ENCODE data around the gene STK11. TPM values are rescaled to one million over a fixed set of nuclear protein-coding genes. Genes with fewer than 3 reads are reported as not detected.

The STK11 gene
- total and polyA plus RNA-seq, 2 experiments from 2014 or later: 122 to 180 TPM

- Histone ChIP-seq H3K4me1 (ENCODE audit: low read depth) (peaks cover 46% of the 10 kb centered on the region), H3K27me3 (no peaks in the 10 kb centered on the region), H3K4me3 (peak overlapping the region; percentile 86), H3K27ac (peak overlapping the region; percentile 99), H3K9me3 (ENCODE audit: low read depth) (no peaks in the 10 kb centered on the region), H3K36me3 (peaks cover 37% of the 10 kb centered on the region)
- peak; percentile 88 to 89 for DNase-seq (ENCODE audit: low read depth in 1 of 2, low spot score in 1 of 2)
- peak; percentile 14 for TF ChIP-seq CTCF (IDR thresholded peaks at IDR 0.05; ENCODE audit: low read depth, low read length)
These were observed 64.1 kb downstream of the STK11 start for GRCh38 chr19:1269478-1270212.

GRCh38 chr19:1270213-1270853, 64.8 kb downstream of the STK11 start:
- Histone ChIP-seq H3K4me1 (ENCODE audit: low read depth) (peaks cover 46% of the 10 kb centered on the region), H3K27me3 (no peaks in the 10 kb centered on the region), H3K36me3 (peaks cover 42% of the 10 kb centered on the region), H3K27ac (peak overlapping the region; percentile 99), H3K9me3 (ENCODE audit: low read depth) (no peaks in the 10 kb centered on the region), H3K4me3 (peak overlapping the region; percentile 86)
- TF ChIP-seq CTCF (IDR thresholded peaks at IDR 0.05; ENCODE audit: low read depth, low read length): no peak
- no peak for DNase-seq (ENCODE audit: low read depth in 1 of 2, low spot score in 1 of 2)

GRCh38 chr19:1270854-1271527, 65.4 kb downstream of the STK11 start:
- peaks cover 40% of the 10 kb centered on the region for H3K4me1 ChIP-seq (ENCODE audit: low read depth)
- peak overlapping the region; percentile 99 for H3K27ac ChIP-seq
- peaks cover 42% of the 10 kb centered on the region for H3K36me3 ChIP-seq
- no peak for DNase-seq (ENCODE audit: low read depth in 1 of 2, low spot score in 1 of 2)
- TF ChIP-seq CTCF (IDR thresholded peaks at IDR 0.05; ENCODE audit: low read depth, low read length): no peak
- peak overlapping the region; percentile 86 for H3K4me3 ChIP-seq
- H3K27me3 ChIP-seq: no peaks in the 10 kb centered on the region
- H3K9me3 ChIP-seq (ENCODE audit: low read depth): no peaks in the 10 kb centered on the region

- TF ChIP-seq CTCF (IDR thresholded peaks at IDR 0.05; ENCODE audit: low read depth, low read length): no peak
- peaks cover 42% of the 10 kb centered on the region for H3K36me3 ChIP-seq
- no peak for DNase-seq (ENCODE audit: low read depth in 1 of 2, low spot score in 1 of 2)
- H3K27ac ChIP-seq: peak overlapping the region; percentile 99
- no peak overlapping the region for H3K4me3 ChIP-seq
- no peaks in the 10 kb centered on the region for H3K9me3 ChIP-seq (ENCODE audit: low read depth)
- no peaks in the 10 kb centered on the region for H3K27me3 ChIP-seq
- H3K4me1 ChIP-seq (ENCODE audit: low read depth): peaks cover 37% of the 10 kb centered on the region
These were observed 66.2 kb downstream of the STK11 start for GRCh38 chr19:1271528-1272422.
